HG02943 (cell line): ENCODE data around the gene RAVER2.

Experiments
- ATAC-seq: cut with Tn5 transposase; IDR thresholded peaks from one replicate; pipeline ENCODE4 v1.9.1; 2021; ENCODE audit warnings: mild to moderate bottlenecking, low read depth, moderate library complexity; ENCODE audit not compliant: unreplicated experiment

RAVER2 gene

DNA sequence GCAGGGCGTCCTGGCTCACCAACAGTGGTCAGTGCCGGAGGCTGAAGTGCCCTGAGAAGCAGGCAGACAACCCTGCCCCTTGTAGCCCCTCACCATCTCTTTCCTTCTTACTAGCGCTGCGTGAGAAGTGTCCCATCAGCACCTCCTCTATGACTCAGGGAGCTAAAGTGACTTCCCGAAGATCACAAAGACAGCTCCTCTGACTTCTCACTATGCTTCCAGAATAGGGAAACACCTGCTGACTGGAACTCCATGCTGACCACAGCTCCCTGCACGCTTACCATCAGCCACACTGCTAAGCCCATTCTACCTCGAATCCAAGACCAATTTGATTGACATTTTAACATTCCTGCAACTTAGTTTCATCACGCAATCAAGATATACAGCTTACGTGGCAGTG, 128.7 kb downstream of the RAVER2 start:
- ATAC-seq, result no peak

DNA sequence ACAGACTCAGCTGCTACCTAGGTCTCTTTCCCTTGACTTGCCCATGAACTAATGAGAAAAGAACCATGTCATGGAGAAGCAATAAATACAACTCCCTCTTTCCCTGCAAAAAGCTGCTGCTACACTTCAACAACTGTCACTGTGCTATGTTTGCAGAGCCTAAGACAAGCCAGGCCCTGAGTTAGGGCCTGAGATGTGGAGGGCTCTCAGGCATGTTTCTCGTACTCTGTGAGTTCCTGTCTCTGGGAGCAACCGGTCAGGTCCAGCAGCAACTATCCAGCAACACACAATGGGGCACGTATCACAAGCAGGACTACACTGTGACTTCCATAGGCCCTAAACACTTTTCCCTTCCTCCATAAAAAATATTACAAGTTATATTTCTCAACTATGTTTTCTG, 129.8 kb downstream of the RAVER2 start:
- no peak for ATAC-seq

GRCh38 chr1:64875101-64875500, 130.2 kb downstream of the RAVER2 start:
- no peak for ATAC-seq

DNA sequence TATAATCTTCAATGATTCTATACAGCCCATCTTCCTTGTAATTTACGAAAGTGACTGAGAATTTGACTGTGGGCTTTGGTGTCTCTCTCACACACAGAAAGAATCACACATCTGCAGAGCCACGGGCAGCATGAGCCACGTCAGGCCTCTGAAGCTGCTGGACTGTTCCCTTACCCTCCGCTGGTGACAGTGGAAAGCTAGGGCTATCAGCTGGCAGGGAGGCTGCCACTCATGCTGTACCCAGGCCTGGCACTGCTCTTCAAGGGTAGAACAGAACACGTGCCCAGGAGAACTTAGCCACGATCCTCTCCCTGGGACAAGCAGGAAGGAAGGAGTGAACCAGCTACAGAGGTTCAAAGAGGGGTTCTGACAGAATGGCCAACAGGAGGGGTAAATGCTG, 130.7 kb downstream of the RAVER2 start:
- no peak for ATAC-seq

DNA sequence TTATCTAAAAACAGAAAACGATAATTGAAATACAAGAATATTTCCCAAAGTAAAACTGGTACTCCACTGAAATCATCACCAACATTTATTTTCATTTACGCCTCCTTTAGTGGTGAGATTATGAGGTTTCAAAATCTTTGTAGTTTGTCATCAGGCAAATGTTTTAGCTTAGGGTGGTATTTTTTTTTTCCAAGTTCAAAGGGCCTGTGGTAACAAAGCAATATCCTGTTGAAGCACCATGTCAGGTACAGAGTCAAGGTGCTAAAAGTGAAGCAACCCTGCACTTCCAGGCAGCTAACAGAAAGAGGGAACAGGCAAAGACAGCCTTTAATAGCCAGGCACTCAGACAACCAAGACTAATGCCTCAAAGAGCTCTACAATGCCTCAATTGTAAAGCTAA, 132.3 kb downstream of the RAVER2 start:
- no peak for ATAC-seq

DNA sequence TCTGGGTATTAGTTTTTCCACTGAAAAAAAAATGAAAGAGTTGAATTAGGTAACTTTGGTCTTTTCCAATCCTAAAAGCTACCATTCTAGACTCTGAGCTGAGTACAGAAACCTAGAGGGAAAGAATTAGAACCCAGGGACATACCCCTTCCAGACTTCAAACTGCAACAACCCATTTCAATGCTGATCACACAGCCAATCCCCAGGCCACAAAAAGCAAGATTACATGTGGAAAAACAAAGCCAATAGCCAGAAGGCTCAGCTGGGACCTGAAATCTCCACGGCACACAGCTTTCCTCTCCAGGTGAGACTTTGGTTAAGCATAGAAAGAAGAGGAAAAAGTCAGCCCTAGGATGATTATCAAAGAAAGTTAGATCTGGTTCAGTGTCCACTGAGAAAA, 132.7 kb downstream of the RAVER2 start:
- no peak for ATAC-seq

GRCh38 chr1:64878090-64878489, 133.2 kb downstream of the RAVER2 start:
- ATAC-seq, result no peak

DNA sequence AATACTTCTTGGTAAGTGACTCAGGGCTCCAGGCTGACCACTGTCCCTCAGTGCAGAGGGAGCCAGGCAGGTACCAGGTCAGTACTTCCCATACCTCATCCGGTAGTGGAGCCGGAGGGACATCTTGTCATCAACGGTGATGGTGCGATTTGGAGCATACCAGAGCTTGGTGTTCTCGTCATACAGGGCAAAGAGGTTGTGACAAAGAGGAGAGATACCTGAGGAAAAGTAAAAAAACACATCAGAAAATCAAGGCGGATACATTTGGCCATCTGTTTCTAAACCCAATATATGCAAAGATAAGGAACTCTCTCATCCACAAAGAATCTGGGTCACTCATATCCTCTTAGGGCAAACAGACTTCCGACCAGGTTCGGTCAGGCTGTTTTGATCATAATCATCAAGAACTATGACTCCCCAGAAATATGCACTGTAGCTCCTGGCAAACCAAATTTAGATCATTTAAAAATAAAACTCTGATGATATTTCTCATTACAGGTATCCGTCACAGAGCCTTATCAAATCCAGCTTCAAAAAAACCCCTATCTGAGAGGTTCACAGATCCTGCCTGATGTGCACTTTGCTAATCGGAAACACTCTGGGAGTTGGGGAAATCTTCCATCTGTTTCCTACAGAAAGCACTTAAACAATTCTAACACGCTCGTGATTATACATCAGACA, 134.2 kb downstream of the RAVER2 start:
- no peak for ATAC-seq

DNA sequence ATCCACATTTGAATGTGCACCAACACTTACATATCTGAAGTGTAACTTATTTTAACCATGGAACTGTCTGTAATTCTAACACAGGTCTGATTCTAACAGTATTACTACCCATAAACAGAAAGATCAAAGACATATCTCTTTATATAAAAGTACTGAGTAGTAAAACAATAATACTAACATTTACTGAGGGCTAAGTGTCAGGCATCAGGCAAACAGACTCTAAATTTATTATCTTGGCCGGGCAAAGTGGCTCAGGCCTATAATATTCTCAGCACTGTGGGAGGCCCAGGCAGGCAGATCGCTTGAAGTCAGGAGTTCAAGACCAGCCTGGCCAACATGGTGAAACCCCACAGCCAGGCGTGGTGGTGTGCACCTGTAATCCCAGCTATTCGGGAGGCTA, 135.6 kb downstream of the RAVER2 start:
- no peak for ATAC-seq

- ATAC-seq, result no peak
Observed at GRCh38 chr1:64881281-64881680, 136.4 kb downstream of the RAVER2 start.
